ENCODE results near the gene SLC23A3. TPM values are rescaled to one million over a fixed set of nuclear protein-coding genes. Genes with fewer than 3 reads are reported as not detected.

Gene SLC23A3
- total and polyA plus RNA-seq, 9 of the 15 experiments (the other 6 are each of a cell fraction or from before 2014, with no cell fraction given) = 0.06 to 0.64 (median 0.16) TPM

- TF ChIP-seq XRCC3 (IDR thresholded peaks at IDR 0.05) (no peak), ZNF23 (CRISPR knock-in tag; IDR thresholded peaks at IDR 0.05) (no peak), HINFP (tag; conservative IDR thresholded peaks at IDR 0.05; ENCODE audit: low read depth) (no peak), U2AF1 (optimal IDR thresholded peaks at IDR 0.05; ENCODE audit: low read depth, low read length) (peak; percentile 35), POLR2H (tag; IDR thresholded peaks at IDR 0.05; ENCODE audit: low read depth) (no peak; the same call in 1 of the 2 replicates), ZNF518B (CRISPR knock-in tag; IDR thresholded peaks at IDR 0.05) (no peak), ZNF609 (CRISPR knock-in tag; IDR thresholded peaks at IDR 0.05; ENCODE audit: borderline replicate concordance) (0 out of 2 replicates have a peak, but pooled peaks have one; percentile 55), RAD21 (CRISPR knock-in tag; conservative IDR thresholded peaks at IDR 0.05 in 1 of 2, IDR thresholded peaks at IDR 0.05 in 1 of 2) (no peak), FOXK1 (CRISPR knock-in tag; IDR thresholded peaks at IDR 0.05; ENCODE audit: borderline replicate concordance) (no peak), PPARD (CRISPR knock-in tag; IDR thresholded peaks at IDR 0.05) (no peak), GATAD2B (IDR thresholded peaks at IDR 0.05; ENCODE audit: borderline replicate concordance) (peak; percentile 72; the same call in 1 of the 2 replicates), PHTF2 (CRISPR knock-in tag; IDR thresholded peaks at IDR 0.05) (no peak), KLF6 (CRISPR knock-in tag; IDR thresholded peaks at IDR 0.05; ENCODE audit: borderline replicate concordance) (no peak; the same call in 1 of the 2 replicates), HMGN3 (IDR thresholded peaks at IDR 0.05; ENCODE audit: borderline replicate concordance, extremely low read depth, insufficient read length, low read depth, low read length) (peak; percentile 57)
Measured at GRCh38 chr2:219176818-219177551, 7.2 kb upstream of the SLC23A3 start, which contains the start of gene CNPPD1 (continued).
